Right forelimb (tissue), 1 donor: ENCODE results near the gene CRYBA4.

ENCODE experiments used
- DNase-seq: peaks from one replicate; pipeline ENCODE4 v3.0.0-alpha.2; 2018

CRYBA4 gene

DNA sequence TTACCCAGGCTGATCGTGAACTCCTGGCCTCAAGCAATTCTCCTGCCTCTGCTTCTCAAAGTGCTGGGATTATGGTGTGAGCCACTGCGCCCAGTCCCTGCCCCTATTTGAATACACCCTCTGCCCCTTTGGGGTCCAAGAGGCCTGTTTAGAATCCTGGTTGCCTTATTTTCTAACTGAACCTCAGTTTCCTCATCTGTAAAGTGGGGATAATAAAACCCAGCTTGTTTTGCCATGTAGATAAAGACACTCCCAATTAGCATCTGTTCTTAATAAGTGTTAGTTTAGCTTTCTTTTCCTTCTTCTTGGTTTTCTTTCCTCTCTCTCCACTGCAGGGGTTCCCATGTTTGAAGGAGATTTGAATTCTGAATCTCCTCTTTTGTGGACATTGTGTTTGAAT, 40.4 kb downstream of the CRYBA4 start:
- DNase-seq: no peak

GRCh38 chr22:26663374-26663923, 41.7 kb downstream of the CRYBA4 start:
- DNase-seq: no peak

GRCh38 chr22:26665813-26666231, 44.1 kb downstream of the CRYBA4 start:
- no peak for DNase-seq

- DNase-seq: no peak
Observed at GRCh38 chr22:26667140-26667539, 45.4 kb downstream of the CRYBA4 start.

GRCh38 chr22:26669060-26669481, 47.3 kb downstream of the CRYBA4 start:
- DNase-seq: no peak

GRCh38 chr22:26670459-26670858, 48.7 kb downstream of the CRYBA4 start:
- DNase-seq: no peak

- DNase-seq: no peak
Observed at GRCh38 chr22:26671317-26672059, 49.7 kb downstream of the CRYBA4 start.

GRCh38 chr22:26672060-26672471, 50.3 kb downstream of the CRYBA4 start:
- DNase-seq: no peak

GRCh38 chr22:26672590-26673468, 51.1 kb downstream of the CRYBA4 start:
- DNase-seq: peak; percentile 95

- no peak for DNase-seq
Observed at GRCh38 chr22:26673486-26673885, 51.7 kb downstream of the CRYBA4 start.

DNA sequence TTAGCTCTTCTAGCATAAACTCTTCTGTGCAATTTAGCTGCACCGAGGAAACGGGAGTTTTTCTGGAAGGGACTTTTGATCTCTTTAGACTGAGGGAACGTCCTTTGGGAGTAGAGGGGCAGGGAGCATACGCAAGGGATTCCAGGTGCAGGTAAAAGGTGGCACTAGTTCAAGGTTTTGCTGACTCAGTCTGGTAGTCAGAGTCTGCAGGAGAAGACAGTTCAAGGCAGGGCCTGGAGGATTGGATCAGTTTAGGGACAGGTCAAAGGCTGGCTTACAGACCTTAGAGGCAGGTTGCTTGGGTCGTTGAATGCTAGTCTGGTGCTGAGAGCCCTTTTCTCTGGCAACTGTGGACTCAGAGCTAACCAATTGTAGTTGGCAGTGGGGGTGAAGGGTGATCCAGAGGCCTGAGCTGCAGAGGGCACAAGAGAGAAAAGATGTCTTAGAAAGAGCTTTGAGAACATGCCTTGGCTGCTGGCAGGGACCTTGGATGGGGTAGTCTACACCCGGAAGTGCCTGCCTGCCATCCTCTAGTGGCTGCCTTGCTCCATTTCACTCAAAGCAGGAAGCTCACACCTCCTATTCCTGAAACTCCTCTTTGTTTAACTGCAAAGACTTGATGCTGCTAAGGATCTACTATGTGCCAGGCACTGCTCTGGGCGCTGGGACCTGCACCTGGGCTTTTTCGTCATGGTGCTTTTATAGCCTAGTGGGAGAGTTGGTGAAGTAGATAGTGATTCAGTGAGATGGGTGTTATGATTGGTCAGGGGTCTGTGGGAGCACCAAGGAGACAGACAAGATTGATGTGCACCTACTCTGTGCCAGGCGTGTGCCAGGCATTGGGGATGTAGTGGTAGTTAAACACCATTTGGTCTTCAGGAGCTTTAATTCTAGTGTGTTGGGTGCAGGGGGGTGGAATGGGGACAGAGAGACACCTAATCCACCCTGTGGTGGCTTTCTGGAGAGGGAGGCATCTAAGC, 52.7 kb downstream of the CRYBA4 start:
- no peak for DNase-seq

GRCh38 chr22:26675687-26676268, 54.0 kb downstream of the CRYBA4 start:
- no peak for DNase-seq

GRCh38 chr22:26677217-26677616, 55.5 kb downstream of the CRYBA4 start:
- DNase-seq: no peak

GRCh38 chr22:26679003-26679629, 57.4 kb downstream of the CRYBA4 start:
- DNase-seq: peak; percentile 85
